GM19351 (cell line): ENCODE results near the gene SCAPER.
"Not testable (repeated sequence)": the region's sequence is repeated elsewhere in the genome, so short reads cannot be mapped to it uniquely, and the experiment has no call there.

Experiments
- ATAC-seq: cut with Tn5 transposase; IDR thresholded peaks from one replicate; pipeline ENCODE4 v1.9.1; 2021; ENCODE audit warnings: mild to moderate bottlenecking, moderate library complexity; ENCODE audit not compliant: unreplicated experiment

SCAPER gene

GRCh38 chr15:76333309-76333708, 571.8 kb downstream of the SCAPER start:
- ATAC-seq: no peak

- no peak for ATAC-seq
Observed at GRCh38 chr15:76332796-76333195, 572.3 kb downstream of the SCAPER start.

- no peak for ATAC-seq
Observed at GRCh38 chr15:76330080-76330680, 575.0 kb downstream of the SCAPER start.

GRCh38 chr15:76328958-76329357, 576.2 kb downstream of the SCAPER start:
- ATAC-seq: no peak

- no peak for ATAC-seq
Observed at GRCh38 chr15:76328106-76328696, 576.9 kb downstream of the SCAPER start.

- ATAC-seq: no peak
Observed at GRCh38 chr15:76327191-76328105, 577.7 kb downstream of the SCAPER start.

GRCh38 chr15:76325704-76326103, 579.4 kb downstream of the SCAPER start:
- ATAC-seq: no peak

GRCh38 chr15:76324066-76324465, 581.1 kb downstream of the SCAPER start:
- no peak for ATAC-seq

GRCh38 chr15:76321602-76322001, 583.5 kb downstream of the SCAPER start:
- no peak for ATAC-seq

GRCh38 chr15:76321171-76321570, 584.0 kb downstream of the SCAPER start:
- no peak for ATAC-seq

GRCh38 chr15:76320012-76320411, 585.1 kb downstream of the SCAPER start:
- ATAC-seq: no peak

- no peak for ATAC-seq
Observed at GRCh38 chr15:76313731-76314130, 591.4 kb downstream of the SCAPER start.

- ATAC-seq: not testable (repeated sequence)
Observed at GRCh38 chr15:76313175-76313567, 592.0 kb downstream of the SCAPER start.

GRCh38 chr15:76312540-76313174, 592.5 kb downstream of the SCAPER start:
- no peak for ATAC-seq

GRCh38 chr15:76311100-76311953, 593.8 kb downstream of the SCAPER start, which contains the start of gene ETFA:
Gene ETFA, minus strand, starts transcription at chr15:76311469. Its CDS starts 81 bp downstream, at chr15:76311388.
- ATAC-seq: peak; percentile 97

GRCh38 chr15:76310475-76311099, 594.6 kb downstream of the SCAPER start:
- ATAC-seq: peak; percentile 27

- no peak for ATAC-seq
Observed at GRCh38 chr15:76309601-76310330, 595.4 kb downstream of the SCAPER start.

- no peak for ATAC-seq
Observed at GRCh38 chr15:76303909-76304308, 601.2 kb downstream of the SCAPER start.

GRCh38 chr15:76299786-76300185, 605.4 kb downstream of the SCAPER start:
- ATAC-seq: no peak
